Measurements from ENCODE around the gene MAGI1.

DNA sequence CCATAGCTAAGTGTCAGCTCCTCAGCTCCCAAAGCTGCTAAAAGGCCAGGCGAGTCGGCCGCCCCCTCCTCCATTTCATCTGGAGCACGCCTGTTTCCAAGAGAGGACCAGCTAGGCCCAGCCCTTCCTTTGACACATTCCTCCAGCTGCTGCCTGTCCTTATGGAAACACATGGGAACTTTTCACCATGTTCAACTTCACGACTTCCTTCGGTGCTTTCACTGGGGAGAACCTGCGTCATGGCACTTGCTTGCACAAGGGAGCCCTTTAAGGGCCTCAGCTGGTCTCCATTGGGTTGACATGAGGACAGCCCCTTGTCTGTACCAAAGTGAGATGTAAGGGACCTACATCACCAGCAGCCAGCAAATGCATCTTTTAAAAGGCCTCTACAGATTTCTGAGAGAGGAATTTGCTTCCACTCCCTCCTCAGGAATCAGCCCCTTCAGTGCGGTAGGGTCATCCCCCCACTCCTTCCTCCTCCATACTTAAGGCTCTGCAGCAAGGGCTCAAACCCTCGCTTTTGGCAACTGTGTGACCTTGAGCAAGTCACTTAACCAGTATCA lies 2.1 kb downstream of the MAGI1 start:
- TF ChIP-seq, protein P1, sequence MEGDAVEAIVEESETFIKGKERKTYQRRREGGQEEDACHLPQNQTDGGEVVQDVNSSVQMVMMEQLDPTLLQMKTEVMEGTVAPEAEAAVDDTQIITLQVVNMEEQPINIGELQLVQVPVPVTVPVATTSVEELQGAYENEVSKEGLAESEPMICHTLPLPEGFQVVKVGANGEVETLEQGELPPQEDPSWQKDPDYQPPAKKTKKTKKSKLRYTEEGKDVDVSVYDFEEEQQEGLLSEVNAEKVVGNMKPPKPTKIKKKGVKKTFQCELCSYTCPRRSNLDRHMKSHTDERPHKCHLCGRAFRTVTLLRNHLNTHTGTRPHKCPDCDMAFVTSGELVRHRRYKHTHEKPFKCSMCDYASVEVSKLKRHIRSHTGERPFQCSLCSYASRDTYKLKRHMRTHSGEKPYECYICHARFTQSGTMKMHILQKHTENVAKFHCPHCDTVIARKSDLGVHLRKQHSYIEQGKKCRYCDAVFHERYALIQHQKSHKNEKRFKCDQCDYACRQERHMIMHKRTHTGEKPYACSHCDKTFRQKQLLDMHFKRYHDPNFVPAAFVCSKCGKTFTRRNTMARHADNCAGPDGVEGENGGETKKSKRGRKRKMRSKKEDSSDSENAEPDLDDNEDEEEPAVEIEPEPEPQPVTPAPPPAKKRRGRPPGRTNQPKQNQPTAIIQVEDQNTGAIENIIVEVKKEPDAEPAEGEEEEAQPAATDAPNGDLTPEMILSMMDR (IDR thresholded peaks at IDR 0.05): no peak
- no peak for TF ChIP-seq POLR2AphosphoS5 (IDR thresholded peaks at IDR 0.05)

Measured in prostate gland (tissue), 2 donors.